Ascending aorta (tissue), 2 donors: ENCODE results near the gene HEPN1. TPM values are rescaled to one million over a fixed set of nuclear protein-coding genes. Genes with fewer than 3 reads are reported as not detected.
A peak's percentile ranks its signal among the peaks of the same experiment; 100 is the strongest.
"Not testable (repeated sequence)": the region's sequence is repeated elsewhere in the genome, so short reads cannot be mapped to it uniquely, and the experiment has no call there.

ENCODE experiments used
- DNase-seq, 2 donors: peaks; one replicate each; pipeline ENCODE4 v3.0.0-alpha.2; 2019; ENCODE audit warnings: low spot score in 2 of 2
- H3K27ac ChIP-seq, 2 donors: fragments of 200-600 bp; sonication (generic); one replicate each; pipeline ENCODE4 v1.5.1; 2016 to 2017; ENCODE audit warnings: mild to moderate bottlenecking in 1 of 2
- H3K27me3 ChIP-seq: fragments of 200-600 bp; sonication (generic); one replicate; pipeline ENCODE4 v1.5.1; 2017
- H3K36me3 ChIP-seq, 2 donors: fragments of 200-600 bp; sonication (generic); one replicate each; pipeline ENCODE4 v1.5.1; 2016
- H3K4me1 ChIP-seq, 2 donors: fragments of 200-600 bp; sonication (generic); one replicate each; pipeline ENCODE4 v1.5.1; 2016 to 2017; ENCODE audit warnings: mild to moderate bottlenecking in 1 of 2
- H3K4me3 ChIP-seq, 2 donors: fragments of 200-600 bp; sonication (generic); one replicate each; pipeline ENCODE4 v1.5.1; 2016 to 2017; ENCODE audit warnings: mild to moderate bottlenecking in 1 of 2
- H3K9me3 ChIP-seq, 2 donors: fragments of 200-600 bp; sonication (generic); one replicate each; pipeline ENCODE4 v1.5.1; 2016
- intact Hi-C: fragments of 100-400 bp; cut with DNase I; formaldehyde crosslinking; loops from one replicate; pipeline ENCODE4 v1.15.1; 2023
- total RNA-seq: library from RNA; depleted of rRNA; stranded (reverse); fragments of >200 nt; gene quantifications from one replicate; pipeline ENCODE4 v1.1.0, GENCODE V29; 2016
- TF ChIP-seq, protein P1 (sequence below), 3 experiments: fragments of 200-600 bp in 2 of 3; fragments of 450-650 bp in 1 of 3; sonication (generic) in 2 of 3; IDR thresholded peaks; one replicate each; pipeline ENCODE4 v1.5.1; 2016 to 2019; ENCODE audit warnings: antibody characterized with exemption in 3 of 3, mild to moderate bottlenecking in 1 of 3, moderate library complexity in 1 of 3

HEPN1 gene
- total RNA-seq, 1 donor from 2014 or later = not detected

- Histone ChIP-seq H3K36me3 (no peaks in the 10 kb centered on the region), H3K27me3 (no peaks in the 10 kb centered on the region), H3K27ac (no peak overlapping the region), H3K4me3 (peak overlapping the region in 1 of 2 donors; percentile 71), H3K4me1 (peaks cover 0 to 8% of the 10 kb centered on the region in 2 donors), H3K9me3 (no peaks in the 10 kb centered on the region)
- TF ChIP-seq, protein P1, sequence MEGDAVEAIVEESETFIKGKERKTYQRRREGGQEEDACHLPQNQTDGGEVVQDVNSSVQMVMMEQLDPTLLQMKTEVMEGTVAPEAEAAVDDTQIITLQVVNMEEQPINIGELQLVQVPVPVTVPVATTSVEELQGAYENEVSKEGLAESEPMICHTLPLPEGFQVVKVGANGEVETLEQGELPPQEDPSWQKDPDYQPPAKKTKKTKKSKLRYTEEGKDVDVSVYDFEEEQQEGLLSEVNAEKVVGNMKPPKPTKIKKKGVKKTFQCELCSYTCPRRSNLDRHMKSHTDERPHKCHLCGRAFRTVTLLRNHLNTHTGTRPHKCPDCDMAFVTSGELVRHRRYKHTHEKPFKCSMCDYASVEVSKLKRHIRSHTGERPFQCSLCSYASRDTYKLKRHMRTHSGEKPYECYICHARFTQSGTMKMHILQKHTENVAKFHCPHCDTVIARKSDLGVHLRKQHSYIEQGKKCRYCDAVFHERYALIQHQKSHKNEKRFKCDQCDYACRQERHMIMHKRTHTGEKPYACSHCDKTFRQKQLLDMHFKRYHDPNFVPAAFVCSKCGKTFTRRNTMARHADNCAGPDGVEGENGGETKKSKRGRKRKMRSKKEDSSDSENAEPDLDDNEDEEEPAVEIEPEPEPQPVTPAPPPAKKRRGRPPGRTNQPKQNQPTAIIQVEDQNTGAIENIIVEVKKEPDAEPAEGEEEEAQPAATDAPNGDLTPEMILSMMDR (IDR thresholded peaks at IDR 0.05) = no peak
- no peak for DNase-seq
- intact Hi-C loops = loop anchor here (10.0 kb wide), 1 partner anchor 670 kb away; the partner anchor contains the start of gene CHEK1
Observed at GRCh38 chr11:124955035-124955434, 36.0 kb downstream of the HEPN1 start.

DNA sequence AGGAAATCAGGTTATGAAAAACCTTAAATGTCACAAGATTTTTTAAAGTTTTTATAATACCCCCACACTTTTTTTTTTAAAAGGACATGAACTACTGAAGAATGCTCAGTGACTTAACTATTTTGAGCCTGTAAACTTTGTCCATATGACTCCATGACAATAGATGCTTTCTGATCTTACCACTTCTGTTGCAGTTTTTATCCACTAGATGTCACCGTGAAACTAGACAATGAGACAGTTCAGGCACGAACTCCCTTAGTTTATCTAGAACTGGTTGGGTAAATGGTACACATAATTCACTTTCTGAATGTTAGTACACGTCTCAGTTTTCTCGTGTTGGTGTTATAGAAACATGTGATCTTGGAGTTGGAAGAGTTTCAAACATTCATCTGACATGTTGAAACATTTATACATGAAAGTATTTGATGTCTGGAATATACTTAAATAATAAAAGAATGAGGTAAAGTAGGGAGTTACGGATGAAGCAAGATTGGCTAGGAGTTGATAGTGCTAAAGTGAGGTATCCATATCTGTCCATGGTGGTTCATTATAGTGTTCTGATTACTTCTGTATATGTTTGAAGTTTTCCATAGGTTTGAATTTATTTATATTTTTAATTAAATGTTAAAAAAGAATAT lies 43.0 kb downstream of the HEPN1 start:
- intact Hi-C loops = loop anchor here (2.0 to 5.0 kb wide), 2 partner anchors 179 to 445 kb away; no protein-coding TSS in a partner anchor
- H3K27ac ChIP-seq = no peak overlapping the region
- H3K36me3 ChIP-seq = no peaks in the 10 kb centered on the region
- no peaks in the 10 kb centered on the region for H3K4me1 ChIP-seq
- TF ChIP-seq, protein P1 (IDR thresholded peaks at IDR 0.05) = peak; percentile 42 to 68 (median 48)
- no peak overlapping the region for H3K4me3 ChIP-seq
- H3K9me3 ChIP-seq = no peaks in the 10 kb centered on the region
- no peaks in the 10 kb centered on the region for H3K27me3 ChIP-seq
- DNase-seq = no peak

- intact Hi-C loops = not testable (repeated sequence)
Observed at GRCh38 chr11:124968197-124968596, 49.1 kb downstream of the HEPN1 start.

More at GRCh38 chr11:124968197-124968596, 49.1 kb downstream of the HEPN1 start:
- H3K36me3 ChIP-seq, H3K4me1 ChIP-seq, H3K4me3 ChIP-seq, H3K27ac ChIP-seq, DNase-seq, H3K9me3 ChIP-seq, H3K27me3 ChIP-seq: not testable (repeated sequence)

Other genes with a start within 250 kb of the HEPN1 start
- 4.8 TPM for gene SIAE, start 245.5 kb upstream of the HEPN1 start, total RNA-seq
- gene SPA17, start 245.3 kb upstream of the HEPN1 start, total RNA-seq = not detected
- 5.3 TPM for gene NRGN, start 179.3 kb upstream of the HEPN1 start, total RNA-seq
- not detected for gene VSIG2, start 167.0 kb upstream of the HEPN1 start, total RNA-seq
- 257 TPM for gene ESAM, start 157.0 kb upstream of the HEPN1 start, total RNA-seq
- 21.4 TPM for gene MSANTD2, start 118.8 kb upstream of the HEPN1 start, total RNA-seq
- gene ROBO3, start 53.8 kb upstream of the HEPN1 start, total RNA-seq = 37.5 TPM
- 51.5 TPM for gene ROBO4, start 21.4 kb upstream of the HEPN1 start, total RNA-seq
- not detected for gene HEPACAM, start 16.8 kb downstream of the HEPN1 start, total RNA-seq
- not detected for gene CCDC15, start 35.0 kb downstream of the HEPN1 start, total RNA-seq
- gene SLC37A2, start 144.1 kb downstream of the HEPN1 start, total RNA-seq = 1.5 TPM
- 0.64 TPM for gene TMEM218, start 192.4 kb downstream of the HEPN1 start, total RNA-seq
- gene PKNOX2, start 245.5 kb downstream of the HEPN1 start, total RNA-seq = 12.1 TPM